Measurements from ENCODE around the gene NEDD9.
A peak's percentile ranks its signal among the peaks of the same experiment; 100 is the strongest.

The NEDD9 gene

DNA sequence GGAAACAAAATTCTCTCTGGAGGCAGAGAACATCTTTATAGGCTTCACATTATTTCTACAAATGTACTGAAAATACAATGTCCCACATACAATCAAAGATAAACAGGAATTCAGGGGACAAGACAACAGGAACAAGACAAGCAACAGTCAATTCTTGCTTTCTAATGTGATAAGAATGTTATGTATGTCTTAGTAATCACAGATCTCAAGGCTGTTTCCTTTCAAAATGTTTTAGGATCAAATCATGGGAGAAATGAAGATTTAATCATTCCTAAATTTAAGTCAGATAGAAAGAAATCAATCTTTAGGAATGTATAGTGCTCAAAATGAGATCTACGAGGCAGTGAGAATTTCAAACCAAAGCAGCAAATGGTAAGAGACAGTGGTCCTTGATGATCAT, 32.1 kb downstream of the NEDD9 start:
- no peak for DNase-seq

DNA sequence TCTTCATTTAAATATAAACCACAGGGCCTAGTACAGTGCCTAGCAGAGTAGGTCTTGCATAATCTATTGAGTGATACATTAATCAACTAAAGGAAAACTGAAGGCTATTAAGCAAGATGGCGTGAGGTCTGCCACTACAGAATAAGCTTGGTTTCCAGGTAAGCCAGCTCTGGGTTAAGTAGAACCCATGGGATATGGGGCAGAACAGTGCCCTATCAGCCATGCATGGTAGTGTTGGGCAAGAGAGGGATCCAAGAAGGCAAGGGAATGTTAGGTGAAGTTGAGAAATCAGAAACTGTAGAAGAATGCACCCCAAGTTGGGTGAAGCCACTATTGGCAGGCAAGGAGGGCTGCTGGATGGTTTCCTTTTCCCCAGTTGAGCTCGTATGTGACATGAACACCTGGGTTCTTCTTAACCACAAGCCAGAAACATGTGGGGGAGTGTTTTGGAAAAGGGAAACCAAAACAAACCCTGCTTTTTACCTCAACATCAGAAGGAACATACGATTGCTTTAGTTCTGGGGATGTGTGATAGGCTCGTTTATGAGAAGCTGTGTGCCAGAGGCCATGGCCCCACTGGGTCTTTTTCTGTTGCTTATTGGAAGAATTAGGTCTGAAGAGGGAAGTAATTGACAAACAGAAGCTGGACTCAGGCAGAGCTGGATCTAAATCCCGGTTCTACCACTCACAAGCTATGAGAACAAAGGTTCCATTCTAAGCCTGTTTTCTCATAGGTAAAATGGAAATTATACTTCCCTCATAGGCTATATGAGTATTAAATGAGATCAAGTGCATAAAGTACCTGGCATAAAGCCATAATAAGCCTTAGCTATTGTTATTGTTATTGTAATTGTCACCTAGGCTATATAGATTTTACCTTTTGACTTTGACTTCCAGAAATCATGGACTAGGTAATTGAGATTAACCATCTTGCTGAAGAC, 33.5 kb downstream of the NEDD9 start:
- DNase-seq = no peak

DNA sequence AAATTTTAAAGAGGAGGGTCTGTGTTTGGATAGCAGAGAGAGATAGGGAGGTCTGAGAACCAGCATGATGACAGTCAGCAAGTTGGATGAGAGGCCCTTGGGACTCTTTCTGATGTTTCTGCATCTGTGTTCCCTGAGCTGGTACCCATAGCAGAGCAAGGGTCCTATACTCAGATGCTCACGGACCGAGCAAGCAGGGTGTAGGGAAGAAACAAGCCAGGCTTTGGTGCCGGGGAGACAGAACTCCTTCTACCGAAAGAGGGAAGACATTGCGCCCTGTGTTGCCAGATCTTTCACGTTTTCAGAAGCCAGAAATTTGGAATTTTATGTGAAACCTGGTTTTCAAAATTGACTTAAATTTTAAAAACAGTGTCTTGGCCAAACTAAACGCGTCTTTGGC, 34.6 kb downstream of the NEDD9 start:
- DNase-seq = no peak

DNA sequence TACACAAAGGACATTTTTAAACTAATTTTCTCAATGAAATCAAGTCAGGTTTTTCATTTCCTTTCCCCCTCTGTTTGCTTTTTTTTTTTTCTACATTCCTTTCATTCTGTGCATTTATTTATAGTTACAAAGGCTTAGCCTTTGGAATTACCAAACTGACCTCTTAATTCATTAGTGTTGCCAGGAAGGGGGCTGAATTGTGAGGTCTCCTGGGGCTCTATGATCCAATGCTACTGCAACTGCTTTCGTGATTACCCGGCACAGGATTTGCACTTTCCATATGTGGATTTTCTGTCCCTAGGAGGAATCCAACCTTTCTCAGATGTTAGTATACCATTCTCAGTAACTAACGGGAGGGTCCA, 35.3 kb downstream of the NEDD9 start:
- DNase-seq = peak; percentile 78

DNA sequence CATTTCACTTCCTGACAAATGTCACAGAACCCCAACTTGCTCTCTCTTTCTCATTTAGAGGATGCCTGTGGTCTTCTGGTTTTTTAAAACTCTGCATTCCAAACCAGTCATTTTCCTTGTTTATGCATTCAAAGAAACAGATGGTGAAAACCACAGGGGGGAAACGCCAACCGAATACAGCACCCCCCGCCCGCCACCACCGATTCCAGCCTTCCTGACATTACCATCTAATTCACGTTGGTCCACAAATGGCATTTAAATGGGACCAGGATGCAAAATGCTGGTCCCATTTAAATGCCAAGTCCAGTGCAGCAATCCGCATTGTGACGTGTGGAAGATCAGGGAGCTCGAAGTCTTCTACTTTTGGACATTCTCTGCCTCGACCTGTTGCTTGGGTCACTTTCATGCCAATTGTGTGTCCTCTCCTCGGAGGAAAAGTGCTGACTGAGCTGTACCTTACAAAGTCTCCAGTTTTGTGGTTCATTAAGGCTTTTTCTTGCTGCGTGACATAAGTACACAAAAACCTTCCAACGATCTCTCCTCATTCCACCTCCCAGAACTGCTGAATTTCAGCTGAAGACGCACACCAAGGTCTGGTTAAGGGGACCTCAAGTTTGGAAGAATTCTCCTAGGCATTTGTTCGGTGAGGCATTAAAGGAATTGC, 35.8 kb downstream of the NEDD9 start:
- no peak for DNase-seq

DNA sequence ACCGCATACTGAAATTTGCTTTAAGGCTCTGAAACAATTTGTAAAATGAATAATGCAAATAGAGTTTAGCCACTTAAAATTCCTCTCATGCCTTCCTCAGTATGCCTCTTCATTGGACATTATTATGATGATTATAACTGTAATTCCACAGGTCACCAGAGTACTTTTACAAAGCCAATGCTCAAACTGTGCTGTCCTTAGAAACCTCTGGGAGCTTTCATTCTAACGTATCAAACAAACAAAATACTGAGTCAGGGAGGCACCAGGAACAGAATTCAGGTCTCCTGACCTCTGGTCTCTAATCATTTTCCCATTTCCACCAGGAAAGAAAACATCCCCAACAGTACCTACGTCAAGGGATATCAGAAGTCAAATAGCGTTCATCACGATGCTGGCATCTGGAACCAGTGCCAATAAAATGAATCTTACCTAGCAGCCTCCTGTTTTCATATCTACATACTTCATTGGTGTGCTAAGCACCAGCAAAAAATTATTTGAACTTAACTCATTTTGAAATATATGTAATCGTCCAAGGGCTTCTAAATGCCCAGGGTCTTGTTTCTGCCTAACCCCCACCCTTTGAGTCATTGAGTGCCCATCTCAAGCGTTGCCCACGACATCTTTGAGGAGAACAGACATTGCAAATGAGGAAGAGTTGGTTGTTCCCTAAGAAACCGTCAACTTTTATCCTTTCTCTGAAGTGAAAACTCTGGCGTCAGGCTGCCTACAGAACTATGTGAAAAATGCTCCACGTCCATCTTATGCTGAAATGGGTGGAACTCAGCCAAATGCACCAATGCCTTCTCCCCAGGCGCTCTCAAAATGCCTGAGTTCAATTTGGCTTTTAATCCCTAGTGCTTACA, 37.9 kb downstream of the NEDD9 start:
- DNase-seq = peak; percentile 65

DNA sequence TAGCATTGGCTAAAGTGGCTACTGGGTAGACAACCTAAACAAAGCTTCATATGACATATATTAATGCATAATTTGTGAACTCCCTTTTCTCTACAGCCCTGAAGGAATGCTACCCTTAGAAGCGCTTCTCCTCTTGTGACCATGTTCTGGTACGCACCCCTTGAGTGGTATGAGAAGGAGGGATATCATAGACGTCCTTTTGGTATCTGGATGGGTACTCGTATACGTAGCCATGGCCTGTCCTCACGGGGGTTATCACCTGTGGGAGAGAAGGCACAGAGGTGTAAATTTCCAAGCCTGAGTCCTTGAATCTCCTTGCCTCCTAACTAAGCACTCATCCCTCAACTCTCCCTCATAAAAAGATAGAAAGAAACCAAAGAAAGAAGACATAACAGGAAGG, 39.0 kb downstream of the NEDD9 start:
- no peak for DNase-seq

DNA sequence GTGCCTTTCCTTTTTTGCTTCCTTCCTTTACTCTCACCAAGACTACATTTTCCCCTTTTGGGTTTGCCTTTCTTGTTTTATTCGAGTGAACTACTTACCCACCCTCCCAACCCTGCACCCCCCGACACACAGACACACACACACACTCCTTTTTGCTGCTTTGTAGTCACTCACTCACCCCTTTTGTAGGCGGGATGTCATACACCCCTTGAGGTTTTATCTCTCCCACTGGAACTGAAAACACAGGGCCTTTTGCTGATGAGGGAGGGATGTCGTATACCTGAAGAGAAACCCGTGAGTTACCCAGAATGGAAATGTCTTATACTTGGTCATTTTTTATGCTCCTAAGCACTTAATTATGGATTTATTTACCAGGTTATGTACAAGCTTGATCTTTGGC, 40.3 kb downstream of the NEDD9 start:
- no peak for DNase-seq

DNA sequence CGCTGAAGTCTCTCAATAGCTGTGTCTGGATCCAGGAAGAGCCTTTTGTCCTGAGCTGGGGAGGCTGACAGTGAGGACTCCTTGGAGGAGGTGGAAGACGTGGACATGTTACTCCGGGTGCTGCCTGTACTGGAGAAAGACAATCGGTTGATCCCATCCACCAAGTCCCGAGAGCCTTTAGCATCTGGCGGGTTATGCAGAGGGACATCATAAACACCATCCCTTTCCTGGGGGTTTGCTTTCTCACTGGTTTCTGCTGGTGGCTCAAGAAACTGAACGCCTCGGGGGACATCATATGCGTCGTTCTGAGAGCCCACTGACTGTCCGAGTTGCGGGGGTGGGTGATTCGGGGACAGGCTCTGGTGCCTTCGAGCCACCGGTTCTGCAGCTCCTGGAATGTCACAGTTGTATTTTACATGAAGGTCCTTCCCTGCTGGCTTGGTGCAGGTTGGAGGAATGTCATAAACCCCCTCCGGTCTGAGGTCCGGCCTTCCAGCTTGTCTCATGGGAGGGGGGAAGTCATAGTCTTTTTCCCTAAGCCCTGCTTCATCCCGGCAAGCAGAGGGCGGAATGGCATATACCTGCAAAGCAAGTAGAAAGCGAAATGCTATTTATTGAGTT, 41.7 kb downstream of the NEDD9 start:
- no peak for DNase-seq

DNA sequence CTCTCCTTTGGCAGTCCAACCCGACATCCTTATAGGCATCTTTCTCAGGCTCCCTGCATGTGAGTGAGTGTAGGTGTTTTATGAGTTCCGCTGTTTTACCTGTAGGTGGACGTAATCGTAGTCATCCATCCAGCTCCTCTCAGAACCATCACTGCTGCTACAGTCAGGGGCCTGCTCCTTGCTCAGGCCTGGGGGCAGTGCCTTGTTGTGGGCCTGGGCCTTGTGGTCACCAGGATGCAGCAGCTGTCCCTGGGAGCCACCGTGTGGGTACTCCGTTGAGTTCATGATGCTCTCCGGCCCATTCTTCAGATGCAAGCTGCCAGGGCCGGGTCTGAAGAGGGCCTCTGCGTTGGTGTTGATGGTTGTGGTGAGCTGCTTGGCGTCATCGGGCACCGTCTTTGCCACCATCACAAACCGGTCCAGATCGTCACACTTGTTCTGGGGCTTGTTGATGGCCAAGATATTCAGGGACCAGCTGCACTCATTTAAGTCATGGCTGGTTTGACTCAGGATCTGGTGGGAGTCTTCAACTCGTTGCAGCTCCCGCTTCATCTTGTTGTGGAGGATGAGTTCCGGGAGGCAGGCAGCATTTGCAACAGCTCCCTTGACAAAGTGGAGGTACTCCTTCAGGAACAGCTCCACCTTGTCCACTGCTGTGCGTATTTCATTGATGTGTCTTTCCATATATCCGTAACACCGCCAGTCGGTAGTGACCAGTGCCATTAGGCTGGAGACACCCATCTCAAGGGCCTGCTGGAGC, 42.4 kb downstream of the NEDD9 start:
- no peak for DNase-seq

DNA sequence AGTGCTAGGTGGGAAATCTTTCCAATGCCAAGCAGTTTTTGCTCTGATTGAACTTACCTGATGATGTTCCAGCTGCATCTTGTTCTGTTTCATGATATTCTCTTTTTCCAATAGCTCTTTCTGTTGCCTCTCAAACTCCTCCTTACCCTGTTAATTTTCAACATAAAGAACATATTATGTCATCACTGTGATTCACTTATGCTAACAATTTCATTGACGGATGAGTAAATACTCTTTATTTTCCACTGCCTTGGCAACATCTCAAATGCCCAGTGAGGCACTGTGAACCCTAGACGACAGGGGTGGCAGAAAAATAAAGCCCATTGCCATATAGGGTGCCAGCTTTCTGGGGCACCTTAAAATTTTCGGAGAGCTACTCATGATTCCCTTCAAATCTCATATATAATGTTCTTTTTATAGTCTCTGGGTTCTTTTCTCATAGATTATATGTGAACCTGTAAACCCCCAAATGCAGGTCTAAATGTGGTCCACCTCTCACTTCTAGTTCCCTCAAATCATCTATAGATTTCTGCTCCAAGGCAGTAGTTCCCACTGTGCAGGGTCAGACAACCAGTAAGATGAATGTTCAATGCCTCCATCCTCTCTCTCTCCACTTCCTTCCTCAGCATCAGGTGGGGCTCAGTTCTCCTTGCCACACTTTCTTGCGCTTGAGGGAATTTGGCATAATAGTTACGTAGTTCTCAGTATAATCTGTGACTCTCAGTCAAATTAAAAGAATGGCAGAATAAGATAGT, 44.1 kb downstream of the NEDD9 start:
- no peak for DNase-seq

DNA sequence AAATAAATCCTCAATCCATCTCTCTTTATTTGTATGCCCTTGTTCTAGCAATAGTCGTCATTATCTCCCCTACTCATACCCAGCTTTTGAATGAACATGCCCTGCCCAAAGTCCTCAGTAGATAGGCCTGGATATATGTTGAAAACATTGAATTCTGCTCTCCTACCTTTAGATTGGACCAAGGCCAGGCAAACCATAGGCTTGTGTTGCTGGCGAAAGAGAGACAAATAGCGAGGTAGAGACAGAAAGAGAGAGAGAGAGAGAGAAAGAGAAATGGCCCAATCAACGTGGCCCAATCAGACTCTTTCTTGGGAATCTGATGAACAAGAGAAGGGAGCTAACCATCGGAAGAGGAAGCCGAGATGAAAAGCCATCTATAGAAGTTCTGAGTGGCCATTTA, 45.2 kb downstream of the NEDD9 start:
- no peak for DNase-seq

DNA sequence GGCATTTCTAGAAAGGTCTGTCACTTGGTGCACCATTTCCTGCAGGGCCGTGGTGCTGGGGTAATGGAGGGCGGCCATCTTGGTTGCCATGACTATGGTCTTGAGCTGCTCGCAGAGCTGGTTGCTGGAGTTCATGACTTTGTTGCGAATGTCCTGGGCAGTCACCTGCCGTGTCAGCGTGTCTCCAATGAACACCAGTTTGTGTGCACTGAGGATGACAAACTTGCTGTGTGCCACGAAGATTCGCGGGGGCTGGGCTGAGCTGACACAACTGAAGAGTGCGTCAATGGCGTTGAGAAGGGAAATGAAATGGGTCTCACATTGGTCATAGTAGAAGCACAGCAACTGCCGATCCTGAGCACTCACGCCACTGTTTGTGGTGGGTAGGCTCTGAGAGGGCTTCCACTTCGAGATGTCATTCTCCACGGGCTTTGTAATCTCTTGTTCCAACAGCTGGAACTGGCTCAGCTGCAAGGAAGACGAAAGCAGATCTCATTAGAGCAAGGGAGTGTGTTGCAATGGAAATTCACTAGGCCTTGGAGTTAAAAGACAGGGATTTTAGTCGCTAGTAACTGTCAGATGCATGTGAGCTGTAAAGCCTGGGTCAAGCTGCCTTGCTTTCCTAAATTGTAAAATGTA, 47.1 kb downstream of the NEDD9 start:
- no peak for DNase-seq

DNA sequence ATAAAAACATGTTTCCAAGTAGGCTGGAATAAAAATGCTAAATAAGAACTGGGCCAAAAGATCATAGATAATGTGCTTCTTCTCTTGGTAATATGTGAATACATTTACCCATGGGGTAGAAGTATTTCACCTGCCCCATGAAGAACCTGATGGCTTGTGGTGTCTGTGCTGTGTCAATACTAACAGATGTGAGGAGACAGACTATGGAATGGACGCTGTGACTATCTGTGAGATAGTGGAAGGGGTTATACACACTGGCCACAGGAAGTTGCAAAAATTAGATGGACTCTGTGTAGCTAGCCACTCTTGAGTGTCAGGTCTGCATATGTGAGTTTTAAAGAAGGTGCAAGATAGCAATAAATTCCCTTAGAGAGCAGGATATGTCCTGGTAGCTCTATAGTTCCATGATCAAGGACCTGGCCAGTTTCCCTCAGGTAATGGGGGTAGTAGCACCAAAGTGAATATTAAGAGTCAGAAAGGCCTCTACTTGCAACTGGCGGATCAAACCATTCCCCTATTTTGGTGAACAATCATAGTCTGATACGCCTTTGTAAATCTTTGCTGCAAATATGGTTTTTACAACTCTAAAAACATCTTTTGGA, 48.6 kb downstream of the NEDD9 start:
- DNase-seq = no peak

DNA sequence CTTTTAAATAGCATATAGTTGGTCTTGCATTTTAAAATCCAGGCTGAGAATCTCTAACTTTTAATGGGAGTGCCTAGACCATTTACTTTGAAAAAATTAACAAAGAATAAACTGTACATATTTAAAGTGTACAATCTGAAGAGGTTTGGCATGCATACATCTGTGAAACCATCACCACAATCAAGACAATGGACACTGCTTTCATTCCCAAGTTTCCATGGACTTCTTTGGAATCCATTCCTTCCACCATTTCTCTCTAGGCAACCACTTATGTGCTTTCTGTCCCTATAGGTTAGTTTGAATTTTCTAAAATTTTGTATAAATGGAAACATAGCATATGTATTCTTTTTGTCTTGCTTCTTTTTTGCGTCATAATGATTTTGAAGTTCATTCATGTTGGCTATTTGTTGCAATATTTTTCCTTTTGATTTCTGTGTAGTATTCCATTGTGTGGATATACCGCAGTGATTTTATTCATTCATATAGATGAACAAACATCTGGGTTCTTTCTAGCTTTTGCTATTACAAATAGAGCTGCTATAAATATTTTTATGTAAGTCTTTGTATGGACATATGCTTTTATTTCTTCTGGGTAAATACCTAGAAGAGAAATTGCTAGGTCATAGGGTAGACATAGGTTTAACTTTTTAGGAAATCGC, 50.9 kb downstream of the NEDD9 start:
- no peak for DNase-seq

DNA sequence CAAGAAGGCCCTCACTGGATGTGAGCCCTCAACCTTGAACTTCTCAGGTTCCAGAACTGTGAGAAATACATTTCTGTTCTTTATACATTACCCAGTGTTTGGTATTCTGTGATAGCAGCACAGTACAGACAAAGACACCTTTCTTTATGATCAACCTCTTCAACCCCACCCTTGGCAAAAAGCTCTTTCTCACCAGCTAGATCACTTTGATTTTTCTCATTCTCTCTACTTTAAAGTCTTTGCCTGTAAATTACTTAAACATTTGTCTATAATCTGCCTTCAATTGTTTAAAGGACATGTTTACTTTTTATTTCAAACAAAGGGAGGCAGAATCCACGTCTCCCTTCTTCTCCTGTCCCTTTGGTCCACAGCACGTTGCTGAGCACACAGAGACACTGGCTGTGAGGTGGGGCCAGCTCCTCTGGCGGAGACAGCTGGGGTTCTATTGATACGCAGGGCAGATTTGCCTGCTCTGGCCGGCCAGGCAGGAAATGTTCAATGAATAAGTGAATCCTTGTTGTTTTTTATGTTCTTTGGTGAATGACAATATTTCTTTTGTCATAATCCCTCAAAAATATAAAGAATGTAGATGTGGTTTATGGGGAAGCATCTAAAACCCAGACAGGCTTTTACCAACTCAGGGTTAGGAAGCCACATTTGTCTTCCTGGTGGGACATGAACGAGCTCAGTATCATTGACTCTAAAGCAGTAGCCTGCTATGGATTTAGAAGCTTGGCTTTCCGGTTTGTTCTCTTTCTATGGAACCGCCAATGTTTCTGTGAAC, 52.9 kb downstream of the NEDD9 start:
- no peak for DNase-seq

DNA sequence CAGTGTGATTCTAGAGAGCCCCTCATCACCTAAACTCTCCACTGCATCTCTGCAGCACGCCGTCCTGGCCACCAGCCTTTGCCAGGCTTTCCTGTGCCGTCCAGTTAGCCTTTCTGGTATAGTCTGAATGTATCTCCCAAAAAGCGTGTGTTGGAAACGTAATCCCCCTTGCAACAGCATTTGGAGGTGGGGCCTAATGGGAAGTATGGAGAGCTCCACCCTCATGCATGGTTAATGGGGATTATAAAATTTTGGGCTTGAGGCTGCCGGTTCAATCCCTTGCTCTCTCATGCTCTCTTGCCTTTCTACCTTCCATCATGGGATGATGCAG, 53.4 kb downstream of the NEDD9 start:
- DNase-seq = no peak

DNA sequence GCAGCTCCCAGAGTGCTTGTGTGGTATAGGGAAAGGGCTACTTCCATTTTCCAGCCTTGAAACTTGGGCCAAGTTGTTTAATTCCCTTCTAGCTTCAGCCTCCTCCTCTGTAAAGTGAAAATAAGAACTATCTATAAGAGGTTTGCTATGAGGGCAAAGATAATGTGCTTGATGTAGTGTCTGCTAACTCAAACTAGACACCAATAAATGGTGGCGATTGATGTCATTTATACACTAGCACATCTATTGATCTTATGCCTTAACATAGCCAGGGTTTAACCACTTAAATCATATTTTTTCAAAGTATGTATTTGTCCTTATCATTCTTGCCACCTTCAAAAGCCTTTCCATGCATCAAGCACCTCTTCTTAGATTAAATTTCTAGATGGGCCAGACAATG, 55.2 kb downstream of the NEDD9 start:
- no peak for DNase-seq

DNA sequence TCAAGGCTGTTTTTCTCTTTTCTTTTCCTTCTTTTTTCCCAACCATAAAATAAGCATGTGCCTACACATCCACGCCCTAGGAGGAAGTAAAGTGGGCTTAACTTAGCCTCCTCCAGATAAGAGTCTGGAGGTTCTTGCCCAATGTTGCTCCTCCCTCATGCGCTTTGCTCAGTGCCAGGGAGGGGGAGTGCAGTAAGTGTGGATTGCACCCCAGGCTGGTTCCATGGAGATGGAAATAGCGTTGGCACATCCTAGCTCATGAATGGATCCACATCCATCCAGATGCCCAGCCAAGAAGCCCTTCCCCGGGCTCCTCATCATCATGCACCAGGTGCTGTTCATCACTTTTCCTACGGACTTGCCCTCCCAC, 58.2 kb downstream of the NEDD9 start:
- no peak for DNase-seq

Data from eye (tissue), 1 donor.